HFF-Myc (cell line): ENCODE measurements around the gene GLUL.

Experiments used
- DNase-seq: peaks from one replicate; pipeline ENCODE4 v3.0.0-alpha.2; 2011; ENCODE audit warnings: low read depth; ENCODE audit errors: extremely low read depth
- H3K4me3 ChIP-seq: replicated peaks from 2 replicates; pipeline ENCODE4 v1.5.1; 2011; ENCODE audit warnings: low read depth, mild to moderate bottlenecking, control low read depth, low read length
- CTCF ChIP-seq: IDR thresholded peaks from 2 replicates; pipeline ENCODE4 v1.5.1; 2012; ENCODE audit warnings: mild to moderate bottlenecking, low read depth, low read length, control low read depth; ENCODE audit errors: missing control alignments

Gene GLUL

DNA sequence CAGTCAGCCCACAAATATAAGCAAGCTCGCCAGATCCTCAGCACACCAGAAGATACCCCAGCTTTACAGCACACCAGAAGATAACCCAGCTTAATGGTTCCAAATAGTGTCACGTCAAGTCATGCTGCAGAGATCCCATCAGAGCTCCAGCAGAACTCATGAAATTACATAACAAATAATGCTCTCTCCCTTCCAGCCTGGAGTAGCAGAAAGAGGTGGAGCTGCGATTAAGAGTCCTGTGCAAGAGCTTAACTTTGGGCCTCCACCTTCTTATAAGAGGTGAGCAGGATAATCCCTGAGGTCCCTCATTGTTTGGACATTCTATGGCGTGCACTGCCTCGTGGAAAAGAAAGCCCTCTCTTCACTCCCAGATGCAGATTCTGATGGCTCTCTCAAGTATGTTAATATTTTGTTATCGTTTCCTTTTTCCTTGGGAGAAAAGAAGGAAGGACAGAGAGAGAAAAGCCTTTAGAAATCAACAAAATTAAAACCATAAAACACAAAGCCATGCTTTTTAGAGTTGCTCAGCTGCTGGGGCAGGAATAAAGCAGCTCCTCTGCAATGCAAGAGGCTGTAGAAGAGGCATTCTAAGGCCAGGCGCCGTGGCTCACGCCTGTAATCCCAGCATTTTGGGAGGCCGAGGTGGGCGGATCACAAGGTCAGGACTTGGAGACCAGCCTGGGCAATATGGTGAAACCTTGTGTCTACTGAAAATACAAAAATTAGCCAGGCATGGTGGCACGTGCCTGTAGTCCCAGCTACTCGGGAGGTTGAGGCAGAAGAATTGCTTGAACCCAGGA lies 59.1 kb downstream of the GLUL start:
- no peak for TF ChIP-seq CTCF
- H3K4me3 ChIP-seq, result no peak overlapping the region
- no peak for DNase-seq
